ENCODE data around the gene IFT88. TPM values are rescaled to one million over a fixed set of nuclear protein-coding genes. Genes with fewer than 3 reads are reported as not detected.

The IFT88 gene
- total and polyA plus RNA-seq, 9 of the 15 experiments (the other 6 are each of a cell fraction or from before 2014, with no cell fraction given) = 8.3 to 13.5 (median 10.0) TPM

GRCh38 chr13:20546556-20546955, 20.4 kb upstream of the IFT88 start:
- DNase-seq (ENCODE audit: extremely low read depth in 1 of 4, low spot score in 3 of 4) (no peak), FAIRE-seq (no peak), ATAC-seq (no peak)
- BruUV-seq (replicated peaks) = no TSS peak
- ChIA-PET CTCF (ENCODE audit: low intra/inter-chr PET ratio) (no interaction called here), POLR2A (interaction anchor here (1.2 kb wide), 1 partner anchor 10 kb away, joined by 3 read pairs; no protein-coding TSS in a partner anchor)
- Histone ChIP-seq H3K9me3 (replicated peaks; ENCODE audit: control insufficient read depth, insufficient read depth, low read depth, low read length) (no peaks in the 10 kb centered on the region), H3K4me2 (ENCODE audit: insufficient read depth, low read length) (no peak overlapping the region), H3K9me1 (ENCODE audit: control insufficient read depth, insufficient read depth, low read length) (no peaks in the 10 kb centered on the region), H3K4me3 (no peak overlapping the region), H4K20me1 (replicated peaks; ENCODE audit: control insufficient read depth, insufficient read depth, low read length) (no peaks in the 10 kb centered on the region), H3K79me2 (ENCODE audit: control insufficient read depth, insufficient read depth, low read length) (no peaks in the 10 kb centered on the region), H3K27me3 (ENCODE audit: control insufficient read depth in 2 of 2, insufficient read depth in 2 of 2, low read length in 2 of 2) (no peaks in the 10 kb centered on the region), H2AFZ (ENCODE audit: low read depth, low read length) (no peak overlapping the region), H3K36me3 (ENCODE audit: control insufficient read depth, insufficient read depth, low read length) (no peaks in the 10 kb centered on the region), H3K4me1 (replicated peaks in 1 of 2; ENCODE audit: control insufficient read depth in 2 of 2, insufficient read depth in 2 of 2, low read length in 2 of 2) (no peaks in the 10 kb centered on the region; a peak in 1 of 5 replicates), H3K9ac (ENCODE audit: insufficient read depth in 1 of 2, low read depth in 2 of 2, low read length in 2 of 2) (no peak overlapping the region), H3K27ac (ENCODE audit: extremely low read depth, low read depth, low read length) (no peak overlapping the region)
- WGBS (ENCODE audit: insufficient coverage, low coverage, missing lambda C conversion rate) = 11% methylated on average over 1 of the region's 1 CpG
- TF ChIP-seq OTX1 (CRISPR knock-in tag; IDR thresholded peaks at IDR 0.05) = no peak
- no peak for TF ChIP-seq XRCC4 (IDR thresholded peaks at IDR 0.05; ENCODE audit: extremely low read depth, insufficient read depth, insufficient read length)
- TF ChIP-seq NCOA6 (IDR thresholded peaks at IDR 0.05) = no peak
- TF ChIP-seq EHMT2 (IDR thresholded peaks at IDR 0.05) = no peak
- no peak for TF ChIP-seq YY1 (IDR thresholded peaks at IDR 0.05; ENCODE audit: borderline replicate concordance in 1 of 3, control insufficient read depth in 1 of 3, extremely low read depth in 1 of 3, insufficient read depth in 3 of 3, insufficient read length in 1 of 3, insufficient replicate concordance in 2 of 3, low read depth in 1 of 3, low read length in 2 of 3)
- in situ Hi-C loops (cut with MboI) = no loop called here
- intact Hi-C loops (cut with micrococcal nuclease) = no loop called here

DNA sequence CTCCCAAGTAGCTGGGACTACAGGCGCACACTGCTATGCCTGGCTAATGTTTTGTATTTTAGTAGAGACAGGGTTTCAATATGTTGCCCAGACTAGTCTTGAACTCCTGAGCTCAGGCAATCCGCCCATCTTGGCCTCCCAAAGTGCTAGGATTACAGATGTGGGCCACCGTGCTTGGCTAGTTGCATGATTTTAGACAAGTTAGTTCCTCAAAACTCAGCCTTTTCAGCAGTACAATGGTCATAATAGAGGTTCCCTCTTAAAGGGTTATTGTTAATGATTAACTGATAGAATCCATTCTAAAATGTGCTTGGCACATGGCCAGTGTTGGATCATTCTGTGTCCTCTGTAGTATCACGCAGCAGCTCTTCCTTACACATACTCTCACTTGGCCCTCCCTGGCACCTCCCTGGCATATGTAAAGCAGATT, 19.5 kb upstream of the IFT88 start:
- 63% methylated on average over 4 of the region's 4 CpGs for WGBS (ENCODE audit: insufficient coverage, low coverage, missing lambda C conversion rate)
- Histone ChIP-seq H3K4me3 (no peak overlapping the region), H3K27ac (ENCODE audit: extremely low read depth, low read depth, low read length) (no peak overlapping the region), H3K4me1 (replicated peaks in 1 of 2; ENCODE audit: control insufficient read depth in 2 of 2, insufficient read depth in 2 of 2, low read length in 2 of 2) (no peaks in the 10 kb centered on the region; a peak in 1 of 5 replicates), H4K20me1 (replicated peaks; ENCODE audit: control insufficient read depth, insufficient read depth, low read length) (no peaks in the 10 kb centered on the region), H3K27me3 (ENCODE audit: control insufficient read depth in 2 of 2, insufficient read depth in 2 of 2, low read length in 2 of 2) (no peaks in the 10 kb centered on the region), H3K79me2 (ENCODE audit: control insufficient read depth, insufficient read depth, low read length) (no peaks in the 10 kb centered on the region), H3K9me1 (ENCODE audit: control insufficient read depth, insufficient read depth, low read length) (no peaks in the 10 kb centered on the region), H2AFZ (ENCODE audit: low read depth, low read length) (no peak overlapping the region), H3K9ac (ENCODE audit: insufficient read depth in 1 of 2, low read depth in 2 of 2, low read length in 2 of 2) (no peak overlapping the region), H3K36me3 (ENCODE audit: control insufficient read depth, insufficient read depth, low read length) (no peaks in the 10 kb centered on the region), H3K9me3 (replicated peaks; ENCODE audit: control insufficient read depth, insufficient read depth, low read depth, low read length) (no peaks in the 10 kb centered on the region), H3K4me2 (ENCODE audit: insufficient read depth, low read length) (no peak overlapping the region)
- no peak for DNase-seq (ENCODE audit: extremely low read depth in 1 of 4, low spot score in 3 of 4)
- FAIRE-seq = no peak
- in situ Hi-C loops (cut with MboI) = no loop called here
- POLR2A ChIA-PET = no interaction called here
- ATAC-seq = no peak
- CTCF ChIA-PET (ENCODE audit: low intra/inter-chr PET ratio) = no interaction called here
- no TSS peak for BruUV-seq (replicated peaks)
- intact Hi-C loops (cut with micrococcal nuclease) = no loop called here
- TF ChIP-seq FOXA3 (CRISPR knock-in tag; conservative IDR thresholded peaks at IDR 0.05 in 1 of 2, IDR thresholded peaks at IDR 0.05 in 1 of 2) (no peak), ZNF174 (CRISPR knock-in tag; IDR thresholded peaks at IDR 0.05) (no peak), BRF1 (IDR thresholded peaks at IDR 0.05; ENCODE audit: borderline replicate concordance, extremely low read depth, insufficient read length) (no peak), SOX6 (IDR thresholded peaks at IDR 0.05) (no peak), NFYB (IDR thresholded peaks at IDR 0.05; ENCODE audit: extremely low read depth, insufficient read length) (no peak), PHF20 (IDR thresholded peaks at IDR 0.05; ENCODE audit: partially characterized antibody) (no peak), CHD4 (IDR thresholded peaks at IDR 0.05; ENCODE audit: insufficient read depth, insufficient replicate concordance, low read depth, low read length, poor library complexity, severe bottlenecking) (no peak), SIN3B (IDR thresholded peaks at IDR 0.05; ENCODE audit: low read depth) (no peak), HNRNPLL (IDR thresholded peaks at IDR 0.05; ENCODE audit: low read depth, low read length, poor library complexity, severe bottlenecking) (no peak), BCOR (IDR thresholded peaks at IDR 0.05) (no peak)
- TF ChIP-seq, protein P1, sequence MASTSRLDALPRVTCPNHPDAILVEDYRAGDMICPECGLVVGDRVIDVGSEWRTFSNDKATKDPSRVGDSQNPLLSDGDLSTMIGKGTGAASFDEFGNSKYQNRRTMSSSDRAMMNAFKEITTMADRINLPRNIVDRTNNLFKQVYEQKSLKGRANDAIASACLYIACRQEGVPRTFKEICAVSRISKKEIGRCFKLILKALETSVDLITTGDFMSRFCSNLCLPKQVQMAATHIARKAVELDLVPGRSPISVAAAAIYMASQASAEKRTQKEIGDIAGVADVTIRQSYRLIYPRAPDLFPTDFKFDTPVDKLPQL (IDR thresholded peaks at IDR 0.05; ENCODE audit: extremely low read depth, insufficient read length) = no peak

Data from K562 (cell line).